GM19193 (cell line): ENCODE results near the gene LSM10.

ENCODE experiments used
- POLR2A ChIP-seq: IDR thresholded peaks from 4 replicates; pipeline ENCODE4 v1.6.1; 2011; ENCODE audit not compliant: insufficient read depth, insufficient read length; ENCODE audit errors: extremely low read depth

LSM10 gene

GRCh38 chr1:36419569-36419968 is 21.9 kb upstream of the LSM10 start:
- TF ChIP-seq POLR2A: no peak

- no peak for TF ChIP-seq POLR2A
These were observed 21.4 kb upstream of the LSM10 start for GRCh38 chr1:36419140-36419539.

GRCh38 chr1:36417931-36418330 is 20.2 kb upstream of the LSM10 start:
- TF ChIP-seq POLR2A: no peak

- TF ChIP-seq POLR2A: no peak
These were observed 18.1 kb upstream of the LSM10 start for GRCh38 chr1:36415661-36416326.

GRCh38 chr1:36414384-36414783 is 16.7 kb upstream of the LSM10 start:
- no peak for TF ChIP-seq POLR2A

GRCh38 chr1:36411674-36412648 is 14.3 kb upstream of the LSM10 start:
- no peak for TF ChIP-seq POLR2A

GRCh38 chr1:36408479-36408878 is 10.8 kb upstream of the LSM10 start:
- TF ChIP-seq POLR2A: no peak

GRCh38 chr1:36406440-36406839 is 8.7 kb upstream of the LSM10 start:
- TF ChIP-seq POLR2A: no peak

- TF ChIP-seq POLR2A: no peak
These were observed 4.8 kb upstream of the LSM10 start for GRCh38 chr1:36402504-36402890.

- no peak for TF ChIP-seq POLR2A
These were observed 4.1 kb upstream of the LSM10 start for GRCh38 chr1:36401602-36402503.

- peak; percentile 84 for TF ChIP-seq POLR2A
These were observed 3.3 kb upstream of the LSM10 start for GRCh38 chr1:36400825-36401601.

- TF ChIP-seq POLR2A: no peak
These were observed 2.8 kb upstream of the LSM10 start for GRCh38 chr1:36400514-36400824.

GRCh38 chr1:36398370-36398977 is 766 bp upstream of the LSM10 start:
- TF ChIP-seq POLR2A: no peak

GRCh38 chr1:36397083-36397377 is 678 bp downstream of the LSM10 start:
- no peak for TF ChIP-seq POLR2A

GRCh38 chr1:36396359-36396758 is 1.3 kb downstream of the LSM10 start:
- no peak for TF ChIP-seq POLR2A

GRCh38 chr1:36393686-36394085 is 4.0 kb downstream of the LSM10 start:
- no peak for TF ChIP-seq POLR2A
